GM12892 (cell line): ENCODE measurements around the gene KRTAP4-3.
"Not testable (repeated sequence)": the region's sequence is repeated elsewhere in the genome, so short reads cannot be mapped to it uniquely, and the experiment has no call there.

Source experiments
- POLR2AphosphoS5 ChIP-seq: IDR thresholded peaks from 2 replicates; pipeline ENCODE4 v1.6.1; 2011; ENCODE audit warnings: low read depth, low read length, control low read depth
- TAF1 ChIP-seq: IDR thresholded peaks from 2 replicates; pipeline ENCODE4 v1.6.1; 2011; ENCODE audit warnings: low read depth, mild to moderate bottlenecking, control low read depth, low read length, borderline replicate concordance

- TF ChIP-seq POLR2AphosphoS5, TAF1: not testable (repeated sequence)
Observed at GRCh38 chr17:41148971-41149651, 18.9 kb downstream of the KRTAP4-3 start.
